Measurements from ENCODE around the gene MTERF4. TPM values are rescaled to one million over a fixed set of nuclear protein-coding genes. Genes with fewer than 3 reads are reported as not detected.

MTERF4 gene
- total and polyA plus RNA-seq, 2 of the 13 experiments (the other 11 are each of a cell fraction or from before 2014, with no cell fraction given), result 50.5 to 59.8 TPM

- no peak for TF ChIP-seq PRDM4 (CRISPR knock-in tag; IDR thresholded peaks at IDR 0.05; ENCODE audit: borderline replicate concordance)
- TF ChIP-seq GMEB2 (CRISPR knock-in tag; IDR thresholded peaks at IDR 0.05; ENCODE audit: low read depth), result no peak
- TF ChIP-seq ZNF782 (CRISPR knock-in tag; IDR thresholded peaks at IDR 0.05; ENCODE audit: borderline replicate concordance), result no peak
- TF ChIP-seq NR2F2 (IDR thresholded peaks at IDR 0.05; ENCODE audit: borderline replicate concordance, low read depth), result no peak
- TF ChIP-seq RORA (CRISPR knock-in tag; IDR thresholded peaks at IDR 0.05), result no peak
- no peak for TF ChIP-seq RARG (CRISPR knock-in tag; IDR thresholded peaks at IDR 0.05; ENCODE audit: low read depth)
- TF ChIP-seq ZKSCAN8 (CRISPR knock-in tag; IDR thresholded peaks at IDR 0.05; ENCODE audit: borderline replicate concordance), result no peak
Observed at GRCh38 chr2:241116606-241117560, 14.8 kb upstream of the MTERF4 start (continued).

DNA sequence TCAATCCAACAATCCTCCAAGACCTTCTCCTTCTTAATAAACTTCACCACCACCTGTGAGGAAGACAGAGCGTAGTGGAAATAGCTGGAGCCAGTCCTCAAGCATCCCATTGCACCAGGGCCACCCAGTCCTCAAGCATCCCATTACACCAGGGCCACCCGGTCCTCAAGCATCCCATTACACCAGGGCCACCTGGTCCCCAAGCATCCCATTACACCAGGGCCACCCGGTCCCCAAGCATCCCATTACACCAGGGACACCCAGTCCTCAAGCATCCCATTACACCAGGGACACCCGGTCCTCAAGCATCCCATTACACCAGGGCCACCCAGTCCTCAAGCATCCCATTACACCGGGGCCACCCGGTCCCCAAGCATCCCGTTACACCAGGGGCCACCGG, 13.3 kb upstream of the MTERF4 start:
- BruUV-seq (replicated peaks), result no TSS peak
- Histone ChIP-seq H3K4me3 (replicated peaks in 1 of 3; ENCODE audit: insufficient read depth in 1 of 3, low read depth in 2 of 3, low read length in 3 of 3) (no peak overlapping the region), H3K79me2 (ENCODE audit: insufficient read depth, low read length) (no peaks in the 10 kb centered on the region), H3K4me2 (ENCODE audit: low read depth, low read length) (no peak overlapping the region), H3K4me1 (ENCODE audit: insufficient read depth, low read length) (no peaks in the 10 kb centered on the region), H3K27ac (ENCODE audit: extremely low read length, insufficient read depth, low read length) (no peak overlapping the region), H3K9ac (ENCODE audit: insufficient read depth, low read depth, low read length) (no peak overlapping the region), H4K20me1 (ENCODE audit: insufficient read depth, low read length) (no peaks in the 10 kb centered on the region), H3K27me3 (ENCODE audit: control insufficient read depth in 1 of 2, insufficient read depth in 2 of 2, low read length in 2 of 2) (no peaks in the 10 kb centered on the region), H3K9me3 (ENCODE audit: low read length) (no peaks in the 10 kb centered on the region), H2AFZ (ENCODE audit: low read length) (no peak overlapping the region), H3K36me3 (replicated peaks in 1 of 2; ENCODE audit: control insufficient read depth in 1 of 2, insufficient read depth in 2 of 2, low read length in 2 of 2) (peaks cover 9 to 30% of the 10 kb centered on the region in 2 experiments; a peak in 4 of 5 replicates)
- DNase-seq (ENCODE audit: low spot score) (no peak), FAIRE-seq (no peak), ATAC-seq (no peak)
- ChIA-PET CTCF (ENCODE audit: low intra/inter-chr PET ratio, low total read pairs) (no interaction called here), POLR2A (no interaction called here)
- WGBS (ENCODE audit: low lambda C conversion rate), result 80% methylated on average over 8 of the region's 8 CpGs
- in situ Hi-C loops (cut with HindIII; ENCODE audit: extremely low pct_ligation_motif_present, low pct_unique_long_range_greater_than_20kb) (no loop called here), intact Hi-C loops (cut with micrococcal nuclease; ENCODE audit: unreplicated experiment) (no loop called here)
- TF ChIP-seq NFE2L1 (CRISPR knock-in tag; IDR thresholded peaks at IDR 0.05; ENCODE audit: borderline replicate concordance) (no peak), CBFB (CRISPR knock-in tag; IDR thresholded peaks at IDR 0.05) (no peak), THYN1 (CRISPR knock-in tag; IDR thresholded peaks at IDR 0.05; ENCODE audit: borderline replicate concordance, low read depth) (no peak), ZNF670 (CRISPR knock-in tag; IDR thresholded peaks at IDR 0.05; ENCODE audit: borderline replicate concordance) (no peak), ZNF432 (CRISPR knock-in tag; IDR thresholded peaks at IDR 0.05; ENCODE audit: borderline replicate concordance) (no peak), ZFAT (CRISPR knock-in tag; conservative IDR thresholded peaks at IDR 0.05) (no peak), WIZ (CRISPR knock-in tag; IDR thresholded peaks at IDR 0.05) (no peak), SUZ12 (IDR thresholded peaks at IDR 0.05; ENCODE audit: low read depth, low read length) (no peak)
- TF ChIP-seq, protein P1, sequence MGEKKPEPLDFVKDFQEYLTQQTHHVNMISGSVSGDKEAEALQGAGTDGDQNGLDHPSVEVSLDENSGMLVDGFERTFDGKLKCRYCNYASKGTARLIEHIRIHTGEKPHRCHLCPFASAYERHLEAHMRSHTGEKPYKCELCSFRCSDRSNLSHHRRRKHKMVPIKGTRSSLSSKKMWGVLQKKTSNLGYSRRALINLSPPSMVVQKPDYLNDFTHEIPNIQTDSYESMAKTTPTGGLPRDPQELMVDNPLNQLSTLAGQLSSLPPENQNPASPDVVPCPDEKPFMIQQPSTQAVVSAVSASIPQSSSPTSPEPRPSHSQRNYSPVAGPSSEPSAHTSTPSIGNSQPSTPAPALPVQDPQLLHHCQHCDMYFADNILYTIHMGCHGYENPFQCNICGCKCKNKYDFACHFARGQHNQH (CRISPR knock-in tag; IDR thresholded peaks at IDR 0.05), result no peak
